HG03139 (cell line): Measurements from ENCODE around the gene CSTF3.
A peak's percentile ranks its signal among the peaks of the same experiment; 100 is the strongest.
"Not testable (repeated sequence)": the region's sequence is repeated elsewhere in the genome, so short reads cannot be mapped to it uniquely, and the experiment has no call there.

Experiments used
- ATAC-seq: cut with Tn5 transposase; IDR thresholded peaks from one replicate; pipeline ENCODE4 v1.9.1; 2021; ENCODE audit not compliant: unreplicated experiment

Gene CSTF3

GRCh38 chr11:33094157-33094556, 67.1 kb downstream of the CSTF3 start:
- no peak for ATAC-seq

DNA sequence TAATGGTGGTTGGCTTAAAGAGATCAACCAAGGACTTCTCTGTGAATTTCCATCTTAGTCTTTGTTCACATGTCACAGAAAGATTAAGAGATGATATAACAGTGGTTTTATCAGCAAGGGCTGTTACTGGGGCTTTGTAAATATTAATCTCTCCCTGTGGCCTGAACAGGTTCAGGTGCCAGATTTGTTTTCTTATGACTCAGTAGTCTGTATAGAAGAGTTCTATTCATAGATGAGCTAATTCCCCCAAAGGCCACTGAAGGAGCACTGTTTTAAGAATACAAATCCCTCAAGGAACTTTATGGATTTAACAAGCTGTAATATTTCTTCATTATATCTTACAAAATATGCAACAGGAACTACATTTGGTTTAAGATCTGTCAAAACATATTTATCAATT, 71.5 kb downstream of the CSTF3 start:
- no peak for ATAC-seq

- no peak for ATAC-seq
Observed at GRCh38 chr11:33086017-33086416, 75.3 kb downstream of the CSTF3 start.

DNA sequence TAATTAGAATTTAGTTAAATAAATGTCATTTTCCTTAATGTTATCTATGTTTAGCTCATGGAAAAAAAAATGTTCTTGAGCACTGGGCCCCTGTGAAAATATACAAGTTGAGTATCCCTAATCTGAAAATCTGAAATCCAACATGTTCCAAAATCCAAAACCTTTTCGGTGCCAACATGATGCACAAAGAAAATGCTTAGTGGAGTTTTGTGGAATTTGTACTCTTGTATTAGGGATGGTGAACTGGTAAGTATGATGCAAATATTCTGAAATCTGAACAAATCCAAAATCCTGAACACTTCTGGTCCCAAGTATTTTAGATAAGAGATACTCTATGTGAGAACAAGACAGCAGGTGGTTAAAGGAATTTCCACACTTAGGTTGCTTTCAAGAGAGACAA, 77.4 kb downstream of the CSTF3 start:
- ATAC-seq: no peak

DNA sequence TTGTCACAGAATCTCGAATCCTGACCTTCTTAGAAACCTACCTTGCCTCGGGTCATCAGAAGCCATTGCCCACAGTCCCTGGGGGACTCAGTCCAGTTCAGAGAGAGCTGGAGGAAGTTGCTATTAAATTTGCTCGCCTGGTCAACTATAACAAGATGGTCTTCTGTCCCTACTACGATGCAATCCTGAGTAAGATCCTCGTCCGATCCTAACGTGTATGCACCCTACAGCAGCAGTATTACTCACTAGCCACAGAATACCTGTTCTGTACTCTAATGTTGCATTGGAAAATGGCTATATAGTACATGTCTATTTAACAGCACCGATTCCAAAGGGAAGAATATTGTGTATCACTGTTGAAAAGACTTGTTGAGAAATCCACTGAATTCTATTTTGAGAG, 88.8 kb downstream of the CSTF3 start:
- no peak for ATAC-seq

DNA sequence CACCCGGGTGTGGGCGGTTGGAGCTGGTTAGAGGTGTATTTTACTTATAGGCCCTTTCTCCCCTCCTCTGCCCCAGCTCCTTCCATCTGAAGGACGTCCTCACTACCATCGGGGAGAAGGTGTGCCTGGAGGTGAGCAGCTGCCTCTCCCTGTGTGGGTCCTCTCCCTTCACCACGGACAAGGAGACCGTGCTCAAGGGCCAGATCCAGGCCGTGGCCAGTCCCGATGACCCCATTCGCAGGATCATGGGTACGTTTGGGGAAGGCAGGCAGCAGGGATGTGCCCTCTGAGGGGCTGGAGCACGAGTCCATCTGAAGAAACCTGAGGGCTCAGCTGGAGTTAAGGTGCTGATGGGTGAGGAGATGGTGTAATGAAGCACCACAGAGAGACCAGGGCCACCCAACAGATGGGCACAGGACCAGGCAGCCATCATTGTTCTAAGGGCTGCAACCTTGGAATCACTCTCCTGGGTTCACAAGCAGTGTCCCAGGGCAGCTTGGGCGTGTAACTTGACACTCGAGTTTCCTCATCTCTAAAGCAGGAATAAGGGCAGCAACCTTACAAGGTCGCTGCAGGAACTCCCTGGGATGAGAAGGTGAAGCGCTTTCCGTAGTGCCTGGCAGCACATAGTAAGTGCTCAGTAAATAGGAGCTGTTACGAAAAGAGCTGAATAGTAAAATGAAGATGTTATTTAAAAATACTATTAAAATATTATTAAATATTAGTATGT, 92.5 kb downstream of the CSTF3 start:
- no peak for ATAC-seq

DNA sequence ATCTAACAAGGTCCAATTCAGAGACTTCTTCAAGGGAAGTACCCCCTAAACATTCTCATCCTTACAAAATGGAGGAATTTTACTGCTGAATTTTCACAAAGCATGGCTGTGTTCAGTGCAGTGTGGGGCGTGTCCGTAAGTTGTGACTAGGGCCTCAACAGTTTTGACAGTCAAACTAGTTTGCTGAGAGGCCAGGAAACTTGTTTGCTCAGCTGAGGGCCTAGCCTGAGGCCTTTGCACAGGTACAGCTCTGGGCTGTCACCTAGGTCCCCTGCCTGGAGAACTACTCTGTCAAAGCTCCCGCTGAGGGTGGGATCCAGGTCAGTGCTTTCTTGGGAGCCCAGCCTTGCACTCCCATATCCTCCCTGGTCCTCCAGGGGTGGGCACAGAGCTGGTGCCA, 94.0 kb downstream of the CSTF3 start:
- ATAC-seq: no peak

GRCh38 chr11:33065445-33066178, 95.7 kb downstream of the CSTF3 start:
- peak; percentile 53 for ATAC-seq

- no peak for ATAC-seq
Observed at GRCh38 chr11:33064866-33065265, 96.4 kb downstream of the CSTF3 start.

DNA sequence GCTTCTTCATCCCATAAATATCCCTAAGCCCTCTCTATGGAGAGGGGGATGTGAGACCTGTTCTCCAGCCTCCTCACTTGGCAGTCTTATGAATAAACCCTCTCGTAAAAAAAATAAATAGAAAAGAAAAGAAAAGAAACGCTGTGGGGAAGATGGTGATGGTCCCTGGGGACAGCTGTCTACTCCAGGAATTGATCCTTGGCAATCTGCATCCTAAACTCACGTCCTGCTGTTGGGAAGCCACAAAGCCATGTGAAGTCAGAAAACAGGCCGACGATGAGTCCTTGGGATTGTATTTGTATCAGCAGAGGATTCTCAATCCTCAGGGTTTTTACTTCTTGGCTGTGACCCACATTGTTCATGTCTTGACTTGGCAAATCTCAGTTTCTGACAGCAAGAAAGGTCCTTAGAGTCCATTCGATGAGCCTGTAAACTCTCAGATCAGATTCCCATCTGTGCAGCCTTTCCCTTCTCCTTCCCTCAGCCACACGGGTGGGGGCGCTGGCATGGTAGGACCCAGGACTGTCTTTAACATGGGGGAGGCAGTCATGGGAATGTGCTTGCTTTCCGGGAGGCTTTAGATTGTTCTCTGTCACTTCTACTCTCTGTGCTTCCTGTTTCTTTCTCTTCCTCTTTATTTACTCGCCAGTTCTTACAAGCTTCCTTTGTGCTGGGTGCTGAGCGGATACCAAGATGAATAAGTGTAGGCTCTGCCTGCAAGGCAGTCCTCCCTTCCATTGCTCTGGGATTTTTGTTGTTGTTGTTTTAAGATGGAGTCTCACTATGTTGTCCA, 97.1 kb downstream of the CSTF3 start:
- no peak for ATAC-seq

- no peak for ATAC-seq
Observed at GRCh38 chr11:33063326-33063881, 97.9 kb downstream of the CSTF3 start.

GRCh38 chr11:33062137-33062536, 99.1 kb downstream of the CSTF3 start:
- no peak for ATAC-seq

DNA sequence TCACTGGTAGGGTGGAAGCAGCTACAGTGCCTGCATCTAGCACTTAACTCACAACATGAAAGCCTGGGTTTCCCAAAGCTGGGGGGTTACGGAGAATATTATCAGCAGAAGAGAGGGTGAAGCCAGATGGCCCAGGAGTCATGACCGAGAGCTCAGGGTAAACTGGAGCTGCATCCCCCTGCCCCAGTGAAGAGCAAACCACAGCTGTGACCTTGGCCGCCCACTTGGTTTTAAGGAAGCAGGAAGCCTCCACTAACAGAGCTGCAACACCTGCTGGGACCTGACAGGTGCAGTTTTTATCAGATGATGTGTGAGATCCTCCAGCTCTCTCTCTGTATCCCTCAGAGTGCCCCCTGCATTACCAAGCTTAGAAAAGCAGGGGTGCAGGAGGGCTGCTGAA, 101.0 kb downstream of the CSTF3 start:
- ATAC-seq: no peak

DNA sequence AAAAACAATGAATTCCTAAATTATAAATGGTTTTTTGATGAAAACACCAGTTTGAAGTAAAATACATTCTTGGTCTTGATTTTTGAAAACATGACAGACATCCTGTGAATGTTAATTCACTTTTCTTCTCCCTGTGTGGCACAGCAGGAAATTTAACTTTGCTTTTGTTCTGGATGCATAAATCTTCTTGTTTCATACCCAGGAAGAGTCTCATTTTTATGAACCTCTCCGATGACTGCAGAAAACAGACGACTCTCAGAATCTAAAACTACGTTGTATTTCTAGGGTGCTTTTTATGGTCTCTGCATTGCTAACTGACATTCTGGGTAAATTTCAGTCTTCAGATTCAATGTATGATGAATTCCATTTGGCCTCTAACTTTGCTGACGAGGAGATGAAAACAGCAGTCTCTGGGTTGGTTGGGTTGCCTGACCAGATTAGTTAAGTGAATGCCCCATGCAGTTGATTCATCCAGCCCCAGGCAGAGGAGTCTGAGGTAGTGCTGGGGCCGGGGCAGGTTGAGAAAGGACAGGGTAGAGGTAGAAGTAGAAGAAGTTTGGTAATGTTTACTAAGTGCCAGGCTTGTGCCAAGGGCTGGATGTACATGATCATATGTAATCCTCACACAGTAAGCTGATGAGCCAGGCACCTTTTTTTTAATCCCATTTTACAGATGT, 101.8 kb downstream of the CSTF3 start:
- no peak for ATAC-seq

DNA sequence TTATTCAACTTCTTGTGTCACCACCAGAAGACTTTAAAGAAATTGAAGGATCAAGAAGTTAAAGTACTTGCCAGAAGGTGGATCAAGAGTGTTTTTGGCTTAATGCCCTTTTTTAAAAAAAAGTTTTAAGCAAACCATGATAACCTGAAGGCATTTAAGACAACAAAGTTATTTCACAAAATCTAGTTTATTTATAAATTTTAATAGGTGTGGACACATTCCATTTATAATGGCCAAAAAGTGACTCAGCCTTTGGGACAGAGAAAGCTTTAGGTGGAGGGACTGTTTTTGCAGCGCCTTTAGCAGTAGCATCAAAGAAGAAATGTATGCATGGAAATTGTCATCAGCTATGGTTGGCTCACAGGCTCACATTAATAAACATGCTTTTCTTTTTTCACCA, 104.0 kb downstream of the CSTF3 start:
- ATAC-seq: no peak

DNA sequence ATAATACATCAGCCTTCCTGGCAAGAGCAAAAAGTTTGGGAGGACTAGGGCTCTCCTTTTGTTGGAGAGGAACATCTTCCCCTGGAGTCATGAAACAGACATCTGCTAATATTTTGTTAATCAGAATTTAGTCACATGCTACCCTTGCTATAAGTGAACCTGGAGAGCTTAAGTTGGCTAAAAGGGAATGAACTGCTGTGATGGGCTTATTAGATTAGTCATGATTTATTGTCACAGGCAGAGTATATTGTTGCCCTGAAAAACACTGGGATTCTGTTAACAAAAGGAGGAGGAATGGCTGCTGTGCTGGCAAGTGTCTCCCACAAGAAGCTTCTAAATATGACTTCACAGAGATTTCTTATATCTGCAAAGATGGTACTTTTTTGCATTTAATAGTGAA, 105.9 kb downstream of the CSTF3 start:
- ATAC-seq: no peak

GRCh38 chr11:33052231-33052630, 109.0 kb downstream of the CSTF3 start:
- no peak for ATAC-seq

DNA sequence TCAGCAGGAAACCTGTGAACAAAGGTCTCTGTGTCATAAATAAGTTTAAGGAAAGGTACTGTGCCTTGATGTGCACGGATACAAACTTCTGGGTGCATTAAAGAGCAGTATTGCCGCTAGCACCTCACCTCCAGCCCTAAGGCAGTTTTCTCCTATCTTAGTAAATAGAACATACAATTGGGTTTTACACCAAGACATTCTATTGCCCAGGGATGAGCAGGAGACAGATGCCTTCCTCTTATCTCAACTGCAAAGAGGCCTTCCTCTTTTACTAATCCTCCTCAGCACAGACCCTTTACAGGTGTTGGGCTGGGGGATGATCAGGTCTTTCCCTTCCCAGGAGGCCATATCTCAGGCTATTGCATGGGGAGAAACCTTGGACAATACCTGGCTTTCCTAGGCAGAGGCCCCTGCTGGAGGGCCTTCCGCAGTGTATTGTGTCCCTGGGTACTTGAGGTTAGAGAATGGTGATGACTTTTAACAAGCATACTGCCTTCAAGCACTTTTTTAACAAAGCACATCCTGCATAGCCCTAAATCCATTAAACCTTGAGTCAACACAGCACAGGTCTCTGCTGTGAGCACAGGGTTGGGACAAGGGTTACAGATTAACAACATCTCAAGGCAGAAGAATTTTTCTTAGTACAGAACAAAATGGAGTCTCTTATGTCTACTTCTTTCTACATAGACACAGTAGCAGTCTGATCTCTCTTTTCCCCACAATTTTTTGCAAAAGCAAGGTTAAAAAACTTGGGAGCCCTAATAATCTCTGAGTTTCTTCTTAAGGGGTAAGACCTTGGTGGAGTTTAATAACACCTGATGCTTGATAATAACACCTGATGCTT, 111.5 kb downstream of the CSTF3 start:
- not testable (repeated sequence) for ATAC-seq

DNA sequence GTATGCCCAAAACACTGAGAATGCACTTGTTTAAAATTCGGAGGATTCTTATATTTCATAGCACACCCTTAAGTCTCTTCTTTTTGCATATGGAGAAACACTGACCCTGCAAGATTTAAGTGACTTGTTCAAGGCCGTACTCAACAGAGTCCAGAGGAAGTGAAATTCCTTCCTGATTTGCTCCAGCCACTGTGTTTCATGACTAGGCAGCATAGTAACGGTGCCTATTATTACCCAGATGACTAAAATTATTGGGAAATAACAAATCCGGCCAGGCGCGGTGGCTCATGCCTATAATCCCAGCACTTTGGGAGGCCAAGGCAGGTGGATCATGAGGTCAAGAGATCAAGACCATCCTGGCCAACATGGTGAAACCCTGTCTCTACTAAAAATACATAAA, 112.6 kb downstream of the CSTF3 start:
- ATAC-seq: not testable (repeated sequence)
